Measurements from ENCODE around the gene ATP8A2. TPM values are rescaled to one million over a fixed set of nuclear protein-coding genes. Genes with fewer than 3 reads are reported as not detected.
"Not testable (repeated sequence)": the region's sequence is repeated elsewhere in the genome, so short reads cannot be mapped to it uniquely, and the experiment has no call there.

Gene ATP8A2
- total RNA-seq, 4 donors from 2014 or later: 0.20 to 1.1 (median 0.59) TPM

- no peaks in the 10 kb centered on the region for H3K36me3 ChIP-seq
- H3K4me3 ChIP-seq: no peak overlapping the region
- intact Hi-C loops (cut with DNase I; ENCODE audit: low total_unique reads): no loop called here
- in situ Hi-C loops (cut with MboI; ENCODE audit: low pct_ligation_motif_present in 1 of 4, low pct_unique_long_range_greater_than_20kb in 1 of 4, low sequenced_read_pairs in 3 of 4): no loop called here
- TF ChIP-seq EP300 (IDR thresholded peaks at IDR 0.05; ENCODE audit: low read depth): no peak
- TF ChIP-seq POLR2AphosphoS5 (IDR thresholded peaks at IDR 0.05): no peak
- no peak for TF ChIP-seq POLR2A (IDR thresholded peaks at IDR 0.05)
- no peak for TF ChIP-seq CTCF (IDR thresholded peaks at IDR 0.05)
- no peaks in the 10 kb centered on the region for H3K9me3 ChIP-seq
- no peak for DNase-seq
- no peak overlapping the region for H3K27ac ChIP-seq
- 73 to 82% methylated on average over 3 to 4 of the region's 4 CpGs for WGBS, 2 donors (ENCODE audit: low coverage in 1 of 2)
- H3K4me1 ChIP-seq: no peaks in the 10 kb centered on the region
- no peaks in the 10 kb centered on the region for H3K27me3 ChIP-seq
Measured at GRCh38 chr13:25503856-25504255, 132.1 kb downstream of the ATP8A2 start.

GRCh38 chr13:25507841-25508240 lies 136.1 kb downstream of the ATP8A2 start:
- Histone ChIP-seq H3K9me3 (peaks cover 4 to 5% of the 10 kb centered on the region in 2 donors), H3K4me1 (no peaks in the 10 kb centered on the region), H3K27me3 (no peaks in the 10 kb centered on the region), H3K4me3 (no peak overlapping the region), H3K27ac (no peak overlapping the region), H3K36me3 (no peaks in the 10 kb centered on the region)
- TF ChIP-seq EP300 (IDR thresholded peaks at IDR 0.05; ENCODE audit: low read depth) (no peak), POLR2A (IDR thresholded peaks at IDR 0.05) (no peak), CTCF (IDR thresholded peaks at IDR 0.05) (no peak), POLR2AphosphoS5 (IDR thresholded peaks at IDR 0.05) (no peak)
- intact Hi-C loops (cut with DNase I; ENCODE audit: low total_unique reads): no loop called here
- in situ Hi-C loops (cut with MboI; ENCODE audit: low pct_ligation_motif_present in 1 of 4, low pct_unique_long_range_greater_than_20kb in 1 of 4, low sequenced_read_pairs in 3 of 4): no loop called here
- no peak for DNase-seq
- WGBS, 2 donors (ENCODE audit: low coverage in 1 of 2): 50 to 64% methylated on average over 1 of the region's 1 CpG

- intact Hi-C loops (cut with DNase I; ENCODE audit: low total_unique reads); H3K27me3 ChIP-seq; H3K36me3 ChIP-seq; H3K4me1 ChIP-seq; H3K4me3 ChIP-seq; H3K9me3 ChIP-seq; in situ Hi-C loops (cut with MboI; ENCODE audit: low pct_ligation_motif_present in 1 of 4, low pct_unique_long_range_greater_than_20kb in 1 of 4, low sequenced_read_pairs in 3 of 4); H3K27ac ChIP-seq; DNase-seq: not testable (repeated sequence)
- 96% methylated on average over 24 of the region's 32 CpGs; no CpG with 5 or more reads in 1 of the 2 donors for whole genome bisulfite sequencing, 2 donors (ENCODE audit: low coverage in 1 of 2)
Measured at GRCh38 chr13:25513060-25513459, 141.3 kb downstream of the ATP8A2 start.

GRCh38 chr13:25518441-25518840 lies 146.7 kb downstream of the ATP8A2 start:
- 87 to 95% methylated on average over 5 of the region's 5 CpGs for WGBS, 2 donors (ENCODE audit: low coverage in 1 of 2)
- no peak for DNase-seq
- no peak for TF ChIP-seq POLR2A (IDR thresholded peaks at IDR 0.05)

GRCh38 chr13:25525884-25526283 lies 154.1 kb downstream of the ATP8A2 start:
- Histone ChIP-seq H3K4me1 (no peaks in the 10 kb centered on the region), H3K9me3 (peaks cover 4% of the 10 kb centered on the region in 2 donors), H3K27ac (no peak overlapping the region), H3K36me3 (no peaks in the 10 kb centered on the region), H3K27me3 (no peaks in the 10 kb centered on the region), H3K4me3 (no peak overlapping the region)
- intact Hi-C loops (cut with DNase I; ENCODE audit: low total_unique reads): no loop called here
- DNase-seq: no peak
- TF ChIP-seq POLR2AphosphoS5 (IDR thresholded peaks at IDR 0.05) (no peak), CTCF (IDR thresholded peaks at IDR 0.05) (no peak), EP300 (IDR thresholded peaks at IDR 0.05; ENCODE audit: low read depth) (no peak), POLR2A (IDR thresholded peaks at IDR 0.05) (no peak)
- in situ Hi-C loops (cut with MboI; ENCODE audit: low pct_ligation_motif_present in 1 of 4, low pct_unique_long_range_greater_than_20kb in 1 of 4, low sequenced_read_pairs in 3 of 4): no loop called here

More at GRCh38 chr13:25518441-25518840, 146.7 kb downstream of the ATP8A2 start:
- in situ Hi-C loops (cut with MboI; ENCODE audit: low pct_ligation_motif_present in 1 of 4, low pct_unique_long_range_greater_than_20kb in 1 of 4, low sequenced_read_pairs in 3 of 4): no loop called here
- intact Hi-C loops (cut with DNase I; ENCODE audit: low total_unique reads): no loop called here
- Histone ChIP-seq H3K4me3 (no peak overlapping the region), H3K27ac (no peak overlapping the region), H3K4me1 (no peaks in the 10 kb centered on the region), H3K36me3 (no peaks in the 10 kb centered on the region), H3K27me3 (no peaks in the 10 kb centered on the region), H3K9me3 (no peaks in the 10 kb centered on the region)

Measured in transverse colon (tissue), 4 donors.